NOMO-1 treated with DMSO at 0.1 percent for 48 hours (cell line): ENCODE results near the gene BDH1.

Source experiments
- DNase-seq: peaks from one replicate; lab custom pipeline; 2025; ENCODE audit not compliant: unreplicated experiment; lab: John Stamatoyannopoulos, UW

The BDH1 gene

DNA sequence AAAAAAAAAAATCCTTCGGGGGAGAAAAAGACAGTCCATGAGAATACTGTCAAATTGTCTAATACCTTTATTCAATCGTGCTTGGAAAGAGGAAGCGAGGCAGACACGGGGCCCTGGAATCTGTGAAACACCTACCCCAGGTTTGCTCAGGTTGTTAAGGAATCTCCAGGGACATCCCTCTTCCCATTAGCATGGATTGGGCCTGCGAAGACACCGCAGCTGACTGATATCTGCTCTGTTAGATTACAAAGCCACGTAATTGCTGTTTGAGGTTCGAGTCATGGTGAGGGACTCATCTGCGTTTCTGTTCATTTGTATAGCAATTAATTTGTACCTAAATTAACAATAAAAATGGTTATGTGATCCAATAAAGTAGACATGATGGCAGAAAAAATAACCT lies 91.0 kb downstream of the BDH1 start:
- no peak for DNase-seq

DNA sequence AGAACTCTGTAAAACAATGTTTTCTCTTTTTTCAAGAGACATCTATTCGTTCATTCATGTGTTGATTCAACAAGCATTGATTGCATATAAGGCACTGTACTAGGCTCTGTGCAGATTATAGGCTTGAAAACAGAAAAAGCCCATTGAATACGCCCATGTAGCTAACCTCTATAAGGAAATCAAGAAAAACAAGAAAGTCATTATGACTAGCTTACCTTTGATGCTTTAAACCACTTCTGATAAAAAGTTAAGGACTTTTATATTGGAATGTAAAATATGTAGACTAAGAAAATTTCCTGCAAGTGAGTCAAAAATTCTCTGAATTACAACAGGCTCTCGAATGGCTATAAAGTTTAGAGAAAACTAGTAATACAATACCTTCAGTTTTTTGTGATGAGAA lies 92.5 kb downstream of the BDH1 start:
- DNase-seq: no peak

DNA sequence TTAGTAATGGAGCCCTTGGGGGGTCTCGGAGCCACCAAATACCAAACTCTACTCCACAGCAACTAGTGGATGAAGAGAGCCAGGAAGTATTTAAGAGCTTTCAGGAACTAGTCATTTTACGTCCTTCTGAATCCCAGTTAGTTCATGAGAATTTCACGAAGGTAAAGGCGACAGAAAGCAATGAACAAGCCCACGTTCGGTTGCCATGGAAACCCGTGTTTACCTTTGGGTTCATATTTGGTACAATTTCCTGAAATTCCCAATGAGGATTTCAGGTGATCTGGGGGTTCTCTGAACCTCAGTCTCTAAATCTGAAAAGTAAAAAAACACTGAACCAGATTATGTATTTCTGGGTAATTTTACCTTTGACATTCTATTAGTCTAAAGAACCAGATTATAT lies 93.0 kb downstream of the BDH1 start:
- DNase-seq: no peak

DNA sequence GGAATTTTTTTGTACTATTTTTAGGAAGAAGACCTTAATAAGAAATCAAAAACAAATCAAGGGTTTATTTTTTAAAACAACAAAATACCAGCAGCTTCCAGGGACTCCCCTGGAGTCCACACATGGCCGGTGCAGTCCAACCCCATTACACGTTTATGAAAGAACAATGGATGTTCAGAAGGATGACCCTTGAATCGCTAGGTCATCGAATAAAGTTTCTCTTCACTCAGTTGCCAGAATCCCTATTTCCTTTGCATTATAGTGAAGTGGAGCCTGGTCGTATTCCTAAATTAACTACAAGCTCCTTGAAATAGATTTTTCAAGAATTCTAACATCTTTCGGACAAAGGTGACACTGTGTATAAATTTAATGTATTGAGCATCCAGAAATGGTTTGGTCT lies 95.1 kb downstream of the BDH1 start:
- no peak for DNase-seq

DNA sequence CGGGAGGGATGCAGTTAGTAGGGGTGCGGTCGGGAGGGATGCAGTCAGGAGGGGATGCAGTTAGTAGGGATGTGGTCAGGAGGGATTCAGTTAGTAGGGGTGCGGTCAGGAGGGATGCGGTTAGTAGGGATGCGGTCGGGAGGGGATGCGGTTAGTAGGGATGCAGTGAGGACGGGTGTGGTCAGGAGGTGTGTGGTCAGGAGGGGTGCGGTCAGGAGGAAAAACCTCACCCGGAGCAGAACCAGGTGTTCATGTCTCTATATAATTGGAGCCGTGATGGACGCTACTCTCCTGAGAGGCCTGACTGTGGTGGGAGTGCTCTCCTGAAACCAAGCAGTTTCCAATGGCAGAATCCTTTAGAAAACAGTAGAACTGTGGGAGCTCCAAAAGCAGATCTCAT lies 95.8 kb downstream of the BDH1 start:
- DNase-seq: no peak
